Stimulated activated CD4-positive, alpha-beta T cell treated with anti-CD3 and anti-CD28 coated beads, Interleukin-2, amount 100 ng/mL, for 24 hours (primary cell): ENCODE measurements around the gene TXNDC15.
"Not testable (repeated sequence)": the region's sequence is repeated elsewhere in the genome, so short reads cannot be mapped to it uniquely, and the experiment has no call there.

Experiments used
- DNase-seq, 2 donors: peaks; one replicate each; pipeline ENCODE4 v3.0.0-alpha.2; 2020

TXNDC15 gene

GRCh38 chr5:134879456-134879855 is 5.3 kb downstream of the TXNDC15 start:
- DNase-seq: no peak

- not testable (repeated sequence) for DNase-seq
Observed at GRCh38 chr5:134880937-134881336, 6.8 kb downstream of the TXNDC15 start.

GRCh38 chr5:134881711-134882110 is 7.5 kb downstream of the TXNDC15 start:
- DNase-seq: not testable (repeated sequence)

- no peak for DNase-seq
Observed at GRCh38 chr5:134887593-134888159, 13.5 kb downstream of the TXNDC15 start.

- DNase-seq: no peak
Observed at GRCh38 chr5:134889335-134889734, 15.2 kb downstream of the TXNDC15 start.

GRCh38 chr5:134891473-134891872 is 17.3 kb downstream of the TXNDC15 start:
- no peak for DNase-seq

- DNase-seq: no peak
Observed at GRCh38 chr5:134892282-134892681, 18.1 kb downstream of the TXNDC15 start.

- no peak for DNase-seq
Observed at GRCh38 chr5:134892926-134893325, 18.8 kb downstream of the TXNDC15 start.

- no peak for DNase-seq
Observed at GRCh38 chr5:134893748-134894505, 19.8 kb downstream of the TXNDC15 start.

- DNase-seq: no peak
Observed at GRCh38 chr5:134902071-134902801, 28.1 kb downstream of the TXNDC15 start.

- peak; percentile 93 to 95 for DNase-seq
Observed at GRCh38 chr5:134904610-134905245, 30.6 kb downstream of the TXNDC15 start, which contains the start of gene PCBD2. TSS of gene PCBD2 (plus strand) at chr5:134905131. CDS start at chr5:134905140, 9 bp downstream.

- peak; percentile 63 to 68 for DNase-seq
Observed at GRCh38 chr5:134905246-134905996, 31.2 kb downstream of the TXNDC15 start.

GRCh38 chr5:134906811-134907210 is 32.6 kb downstream of the TXNDC15 start:
- no peak for DNase-seq

GRCh38 chr5:134910752-134911151 is 36.6 kb downstream of the TXNDC15 start:
- DNase-seq: not testable (repeated sequence)

- no peak for DNase-seq
Observed at GRCh38 chr5:134911285-134912206, 37.4 kb downstream of the TXNDC15 start.

- no peak for DNase-seq
Observed at GRCh38 chr5:134913254-134913653, 39.1 kb downstream of the TXNDC15 start.

- no peak for DNase-seq
Observed at GRCh38 chr5:134913795-134914194, 39.6 kb downstream of the TXNDC15 start.

- DNase-seq: no peak
Observed at GRCh38 chr5:134917070-134917815, 43.1 kb downstream of the TXNDC15 start.

GRCh38 chr5:134918861-134919260 is 44.7 kb downstream of the TXNDC15 start:
- no peak for DNase-seq

GRCh38 chr5:134920848-134921575 is 46.8 kb downstream of the TXNDC15 start:
- no peak for DNase-seq
